Left ventricle myocardium inferior (tissue), 1 donor: ENCODE measurements around the gene MCHR1. TPM values are rescaled to one million over a fixed set of nuclear protein-coding genes. Genes with fewer than 3 reads are reported as not detected.

Experiments
- DNase-seq: peaks from one replicate; pipeline ENCODE4 v3.0.0-alpha.2; 2020
- H3K27ac ChIP-seq: fragments of 200-600 bp; replicated peaks from 2 replicates; pipeline ENCODE4 v1.8.0; 2021
- H3K27me3 ChIP-seq: fragments of 200-600 bp; 2 replicates; pipeline ENCODE4 v1.8.0; 2021; ENCODE audit warnings: low read depth
- H3K36me3 ChIP-seq: fragments of 200-600 bp; 2 replicates; pipeline ENCODE4 v1.8.0; 2021
- H3K4me1 ChIP-seq: fragments of 200-600 bp; 2 replicates; pipeline ENCODE4 v1.8.0; 2021
- H3K4me3 ChIP-seq: fragments of 200-600 bp; 2 replicates; pipeline ENCODE4 v1.8.0; 2021; ENCODE audit warnings: mild to moderate bottlenecking, moderate library complexity
- H3K9me3 ChIP-seq: fragments of 200-600 bp; replicated peaks from 2 replicates; pipeline ENCODE4 v1.8.0; 2021
- intact Hi-C: fragments of 100-400 bp; cut with micrococcal nuclease; formaldehyde crosslinking; loops from one replicate; pipeline ENCODE4 v1.11.0; 2022
- total RNA-seq: library from RNA; stranded (reverse); fragmentation: NEBNext Ultra II Directional; extraction: Animal tissue kit (Norgen Biotek cat#: 25700); gene quantifications from one replicate; pipeline ENCODE4 v1.2.1, GENCODE V29; 2021
- TF ChIP-seq, protein P1 (sequence below): fragments of 200-600 bp; IDR thresholded peaks from 2 replicates; pipeline ENCODE4 v1.8.0; 2021; ENCODE audit warnings: antibody characterized with exemption, mild to moderate bottlenecking, borderline replicate concordance
- donor health status: DM: no; HTN: yes; CAD: no; lungs with severe emphysema.

The MCHR1 gene
- total RNA-seq, 1 donor from 2014 or later = 0.36 TPM

- TF ChIP-seq, protein P1, sequence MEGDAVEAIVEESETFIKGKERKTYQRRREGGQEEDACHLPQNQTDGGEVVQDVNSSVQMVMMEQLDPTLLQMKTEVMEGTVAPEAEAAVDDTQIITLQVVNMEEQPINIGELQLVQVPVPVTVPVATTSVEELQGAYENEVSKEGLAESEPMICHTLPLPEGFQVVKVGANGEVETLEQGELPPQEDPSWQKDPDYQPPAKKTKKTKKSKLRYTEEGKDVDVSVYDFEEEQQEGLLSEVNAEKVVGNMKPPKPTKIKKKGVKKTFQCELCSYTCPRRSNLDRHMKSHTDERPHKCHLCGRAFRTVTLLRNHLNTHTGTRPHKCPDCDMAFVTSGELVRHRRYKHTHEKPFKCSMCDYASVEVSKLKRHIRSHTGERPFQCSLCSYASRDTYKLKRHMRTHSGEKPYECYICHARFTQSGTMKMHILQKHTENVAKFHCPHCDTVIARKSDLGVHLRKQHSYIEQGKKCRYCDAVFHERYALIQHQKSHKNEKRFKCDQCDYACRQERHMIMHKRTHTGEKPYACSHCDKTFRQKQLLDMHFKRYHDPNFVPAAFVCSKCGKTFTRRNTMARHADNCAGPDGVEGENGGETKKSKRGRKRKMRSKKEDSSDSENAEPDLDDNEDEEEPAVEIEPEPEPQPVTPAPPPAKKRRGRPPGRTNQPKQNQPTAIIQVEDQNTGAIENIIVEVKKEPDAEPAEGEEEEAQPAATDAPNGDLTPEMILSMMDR = no peak
- no peak for DNase-seq
- intact Hi-C loops = loop anchor here (10.0 kb wide), 1 partner anchor 118 kb away; no protein-coding TSS in a partner anchor
- H3K9me3 ChIP-seq = no peaks in the 10 kb centered on the region
- H3K36me3 ChIP-seq = no peaks in the 10 kb centered on the region
- no peaks in the 10 kb centered on the region for H3K27me3 ChIP-seq
- H3K4me1 ChIP-seq = peaks cover 18% of the 10 kb centered on the region
- H3K27ac ChIP-seq = no peak overlapping the region
- H3K4me3 ChIP-seq = no peak overlapping the region
These were observed 37.0 kb upstream of the MCHR1 start for GRCh38 chr22:40642316-40642715.

GRCh38 chr22:40645579-40646197 is 33.6 kb upstream of the MCHR1 start:
- DNase-seq = no peak
- Histone ChIP-seq H3K27ac (no peak overlapping the region), H3K4me1 (peaks cover 8% of the 10 kb centered on the region), H3K36me3 (no peaks in the 10 kb centered on the region), H3K4me3 (no peak overlapping the region), H3K27me3 (no peaks in the 10 kb centered on the region), H3K9me3 (no peaks in the 10 kb centered on the region)
- TF ChIP-seq, protein P1 = no peak
- intact Hi-C loops = loop anchor here (5.0 to 10.0 kb wide), 2 partner anchors 121 to 208 kb away; no protein-coding TSS in a partner anchor

- H3K27me3 ChIP-seq = no peaks in the 10 kb centered on the region
- TF ChIP-seq, protein P1 = no peak
- no peaks in the 10 kb centered on the region for H3K9me3 ChIP-seq
- DNase-seq = no peak
- H3K4me1 ChIP-seq = peaks cover 31% of the 10 kb centered on the region
- intact Hi-C loops = loop anchor here (5.0 to 10.0 kb wide), 2 partner anchors 124 to 211 kb away; no protein-coding TSS in a partner anchor
- H3K27ac ChIP-seq = no peak overlapping the region
- H3K36me3 ChIP-seq = no peaks in the 10 kb centered on the region
- H3K4me3 ChIP-seq = no peak overlapping the region
These were observed 30.9 kb upstream of the MCHR1 start for GRCh38 chr22:40648386-40648785.

DNA sequence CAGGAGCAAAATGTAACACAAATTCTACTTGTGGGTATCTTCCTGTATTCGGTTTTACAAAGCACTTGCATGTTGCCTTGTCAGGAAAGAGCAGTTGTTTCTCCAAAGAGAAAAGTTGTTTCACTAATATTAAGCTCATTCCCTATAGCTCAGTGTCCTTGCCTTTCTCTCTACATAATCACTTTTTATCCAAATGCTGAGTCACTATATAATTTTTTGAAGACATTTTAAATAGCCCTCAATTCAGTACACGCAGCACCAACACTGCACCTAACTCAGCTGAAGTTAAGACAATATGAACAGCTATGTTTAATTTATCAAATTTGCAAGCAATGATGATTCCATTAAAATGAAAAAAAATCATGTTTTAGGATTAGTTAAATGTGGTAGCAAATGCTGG is 28.2 kb upstream of the MCHR1 start:
- TF ChIP-seq, protein P1 = no peak
- Histone ChIP-seq H3K27me3 (no peaks in the 10 kb centered on the region), H3K36me3 (no peaks in the 10 kb centered on the region), H3K4me3 (peak overlapping the region; percentile 72), H3K9me3 (no peaks in the 10 kb centered on the region), H3K27ac (peak overlapping the region; percentile 97), H3K4me1 (peaks cover 49% of the 10 kb centered on the region)
- intact Hi-C loops = no loop called here
- no peak for DNase-seq

DNA sequence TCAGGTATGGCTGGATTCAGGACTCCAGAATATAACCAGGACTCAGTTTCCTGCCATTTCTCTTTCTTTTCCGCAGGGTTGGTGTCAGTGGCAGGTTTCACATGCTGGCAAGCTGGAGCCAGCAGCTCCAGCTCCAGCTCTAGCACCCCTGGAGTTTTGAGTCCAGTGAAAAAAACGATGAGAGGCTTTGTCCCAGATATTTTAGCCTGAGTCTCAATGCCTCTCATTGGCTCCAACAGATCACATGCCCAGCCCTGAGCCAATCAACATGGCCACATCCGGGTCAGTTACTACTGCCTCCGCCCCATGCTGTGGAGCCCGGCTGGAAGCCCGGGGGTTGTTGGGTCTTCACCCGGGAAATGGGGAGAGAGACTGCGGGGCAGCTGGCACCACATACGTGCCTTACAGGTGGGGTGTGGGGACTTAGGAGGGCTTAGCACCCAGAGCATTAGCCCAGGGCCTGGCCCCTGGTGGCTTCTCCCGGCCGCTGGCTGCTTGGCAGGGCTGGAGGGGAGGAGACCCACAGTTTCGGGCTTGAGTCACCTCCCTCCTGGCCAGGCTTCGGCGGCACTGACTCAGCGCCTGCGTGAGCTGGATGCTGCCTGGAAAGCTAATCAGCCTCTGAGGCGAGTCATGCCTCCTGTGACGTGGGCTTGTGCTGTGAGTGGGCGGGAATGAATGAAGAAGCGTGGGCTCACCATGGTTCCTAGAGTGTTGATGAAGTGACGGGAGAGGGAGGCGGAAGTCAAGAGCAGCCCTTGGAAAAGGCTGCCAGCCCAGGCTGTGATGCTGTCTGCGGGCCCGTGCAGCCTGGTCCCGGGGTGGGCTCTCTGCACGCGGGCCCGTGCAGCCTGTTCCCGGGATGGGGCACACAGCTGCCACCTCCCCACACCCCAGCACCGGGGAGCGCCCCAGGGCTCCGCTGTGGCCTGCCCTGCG is 27.5 kb upstream of the MCHR1 start:
- TF ChIP-seq, protein P1 = no peak
- H3K4me1 ChIP-seq = peaks cover 44% of the 10 kb centered on the region
- intact Hi-C loops = no loop called here

More for the DNA sequence above, 27.5 kb upstream of the MCHR1 start:
- H3K36me3 ChIP-seq = no peaks in the 10 kb centered on the region
- peak; percentile 93 for DNase-seq
- H3K9me3 ChIP-seq = no peaks in the 10 kb centered on the region
- peak overlapping the region; percentile 72 for H3K4me3 ChIP-seq
- peak overlapping the region; percentile 97 for H3K27ac ChIP-seq
- H3K27me3 ChIP-seq = no peaks in the 10 kb centered on the region
